IPS-NIHi11 (cell line): ENCODE data around the gene SESN1.
"Not testable (repeated sequence)": the region's sequence is repeated elsewhere in the genome, so short reads cannot be mapped to it uniquely, and the experiment has no call there.

ENCODE experiments used
- DNase-seq: peaks from one replicate; pipeline ENCODE4 v3.0.0; 2012; ENCODE audit warnings: mixed read lengths, low spot score

SESN1 gene

GRCh38 chr6:109094416-109095035, at the start of gene SESN1:
Gene SESN1, minus strand, starts transcription at chr6:109094846. Its CDS starts 773 bp downstream, at chr6:109094073.
- DNase-seq, result peak; percentile 94

GRCh38 chr6:109143191-109143590, 48.5 kb upstream of the SESN1 start:
- no peak for DNase-seq

GRCh38 chr6:109142067-109142466, 47.4 kb upstream of the SESN1 start:
- not testable (repeated sequence) for DNase-seq

- no peak for DNase-seq
Measured at GRCh38 chr6:109139109-109139508, 44.5 kb upstream of the SESN1 start.

- DNase-seq, result not testable (repeated sequence)
Measured at GRCh38 chr6:109136530-109136929, 41.9 kb upstream of the SESN1 start.

- not testable (repeated sequence) for DNase-seq
Measured at GRCh38 chr6:109136039-109136438, 41.4 kb upstream of the SESN1 start.

GRCh38 chr6:109135600-109135999, 41.0 kb upstream of the SESN1 start:
- not testable (repeated sequence) for DNase-seq

- no peak for DNase-seq
Measured at GRCh38 chr6:109130065-109130464, 35.4 kb upstream of the SESN1 start.

- DNase-seq, result no peak
Measured at GRCh38 chr6:109125504-109125903, 30.9 kb upstream of the SESN1 start.

GRCh38 chr6:109124219-109124618, 29.6 kb upstream of the SESN1 start:
- no peak for DNase-seq

GRCh38 chr6:109121411-109121810, 26.8 kb upstream of the SESN1 start:
- no peak for DNase-seq

- DNase-seq, result no peak
Measured at GRCh38 chr6:109118871-109119354, 24.3 kb upstream of the SESN1 start.

GRCh38 chr6:109118337-109118736, 23.7 kb upstream of the SESN1 start:
- DNase-seq, result no peak

GRCh38 chr6:109117346-109118035, 22.8 kb upstream of the SESN1 start:
- DNase-seq, result no peak

GRCh38 chr6:109112663-109113062, 18.0 kb upstream of the SESN1 start:
- not testable (repeated sequence) for DNase-seq

- DNase-seq, result not testable (repeated sequence)
Measured at GRCh38 chr6:109109663-109110062, 15.0 kb upstream of the SESN1 start.

GRCh38 chr6:109105681-109106080, 11.0 kb upstream of the SESN1 start:
- no peak for DNase-seq

GRCh38 chr6:109104512-109104911, 9.9 kb upstream of the SESN1 start:
- no peak for DNase-seq

GRCh38 chr6:109103942-109104341, 9.3 kb upstream of the SESN1 start:
- no peak for DNase-seq

- DNase-seq, result no peak
Measured at GRCh38 chr6:109102762-109103161, 8.1 kb upstream of the SESN1 start.

GRCh38 chr6:109097661-109098060, 3.0 kb upstream of the SESN1 start:
- DNase-seq, result no peak

- no peak for DNase-seq
Measured at GRCh38 chr6:109096208-109096607, 1.6 kb upstream of the SESN1 start.

- no peak for DNase-seq
Measured at GRCh38 chr6:109095835-109096084, 1.1 kb upstream of the SESN1 start.
